HG03103 (cell line): ENCODE measurements around the gene LEFTY1.
A peak's percentile ranks its signal among the peaks of the same experiment; 100 is the strongest.
"Not testable (repeated sequence)": the region's sequence is repeated elsewhere in the genome, so short reads cannot be mapped to it uniquely, and the experiment has no call there.

Experiments
- ATAC-seq: cut with Tn5 transposase; IDR thresholded peaks from one replicate; pipeline ENCODE4 v1.9.1; 2021; ENCODE audit warnings: low read depth; ENCODE audit not compliant: unreplicated experiment

The LEFTY1 gene

GRCh38 chr1:225888898-225889601 lies at the start of gene LEFTY1:
Gene LEFTY1 (minus strand): TSS chr1:225889146. CDS start chr1:225889066, 80 bp downstream.
- ATAC-seq = no peak

- no peak for ATAC-seq
Observed at GRCh38 chr1:225937048-225937968, 48.4 kb upstream of the LEFTY1 start.

GRCh38 chr1:225936523-225936922 lies 47.6 kb upstream of the LEFTY1 start:
- ATAC-seq = no peak

GRCh38 chr1:225936086-225936485 lies 47.1 kb upstream of the LEFTY1 start:
- ATAC-seq = not testable (repeated sequence)

- no peak for ATAC-seq
Observed at GRCh38 chr1:225934711-225935110, 45.8 kb upstream of the LEFTY1 start.

- no peak for ATAC-seq
Observed at GRCh38 chr1:225933072-225933471, 44.1 kb upstream of the LEFTY1 start.

- no peak for ATAC-seq
Observed at GRCh38 chr1:225931270-225932136, 42.6 kb upstream of the LEFTY1 start.

- no peak for ATAC-seq
Observed at GRCh38 chr1:225930566-225930965, 41.6 kb upstream of the LEFTY1 start.

GRCh38 chr1:225929462-225929861 lies 40.5 kb upstream of the LEFTY1 start:
- not testable (repeated sequence) for ATAC-seq

GRCh38 chr1:225928186-225929175 lies 39.5 kb upstream of the LEFTY1 start:
- no peak for ATAC-seq

- no peak for ATAC-seq
Observed at GRCh38 chr1:225926551-225927113, 37.7 kb upstream of the LEFTY1 start.

GRCh38 chr1:225923692-225924555 lies 35.0 kb upstream of the LEFTY1 start, which contains the start of gene PYCR2:
Gene PYCR2 (minus strand): TSS chr1:225924250. CDS start chr1:225924110, 140 bp downstream.
- peak; percentile 96 for ATAC-seq

GRCh38 chr1:225923381-225923691 lies 34.4 kb upstream of the LEFTY1 start:
- no peak for ATAC-seq

GRCh38 chr1:225921734-225922709 lies 33.1 kb upstream of the LEFTY1 start:
- no peak for ATAC-seq

GRCh38 chr1:225919906-225920305 lies 31.0 kb upstream of the LEFTY1 start:
- ATAC-seq = no peak

GRCh38 chr1:225918280-225918679 lies 29.3 kb upstream of the LEFTY1 start:
- no peak for ATAC-seq

- ATAC-seq = no peak
Observed at GRCh38 chr1:225917536-225917935, 28.6 kb upstream of the LEFTY1 start.
